IPS-18c (cell line): ENCODE results near the gene RHOD.

ENCODE experiments used
- H3K4me3 ChIP-seq: 2 replicates; pipeline ENCODE4 v1.7.0; 2013; ENCODE audit warnings: low read depth, mild to moderate bottlenecking, low read length, moderate library complexity; ENCODE audit not compliant: insufficient read depth
- H3K9me3 ChIP-seq: one replicate; pipeline ENCODE4 v1.6.1; 2013; ENCODE audit warnings: mild to moderate bottlenecking, low read length, moderate library complexity; ENCODE audit not compliant: control insufficient read depth, insufficient read depth

RHOD gene

DNA sequence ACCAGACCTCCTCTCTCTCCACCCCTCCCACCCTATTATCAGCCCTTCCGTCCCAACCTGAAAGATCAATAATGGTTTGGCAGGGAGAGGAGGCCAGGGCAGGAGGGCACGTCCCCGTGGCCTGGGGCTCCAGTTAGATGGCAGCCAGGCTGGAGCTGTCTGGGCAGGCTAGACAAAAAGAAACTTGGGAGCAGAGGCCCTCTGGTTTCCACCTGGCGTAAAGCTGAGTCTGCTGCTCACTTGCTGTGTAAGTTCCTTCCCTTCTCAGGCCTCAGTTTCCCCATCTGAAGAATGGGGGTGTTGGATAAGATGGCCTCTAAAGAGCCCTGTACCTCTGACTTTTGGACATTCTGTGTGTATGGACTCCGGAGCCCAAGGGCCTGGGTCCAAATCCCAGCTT lies 3.8 kb upstream of the RHOD start:
- H3K9me3 ChIP-seq, result no peaks in the 10 kb centered on the region
- H3K4me3 ChIP-seq, result no peak overlapping the region

DNA sequence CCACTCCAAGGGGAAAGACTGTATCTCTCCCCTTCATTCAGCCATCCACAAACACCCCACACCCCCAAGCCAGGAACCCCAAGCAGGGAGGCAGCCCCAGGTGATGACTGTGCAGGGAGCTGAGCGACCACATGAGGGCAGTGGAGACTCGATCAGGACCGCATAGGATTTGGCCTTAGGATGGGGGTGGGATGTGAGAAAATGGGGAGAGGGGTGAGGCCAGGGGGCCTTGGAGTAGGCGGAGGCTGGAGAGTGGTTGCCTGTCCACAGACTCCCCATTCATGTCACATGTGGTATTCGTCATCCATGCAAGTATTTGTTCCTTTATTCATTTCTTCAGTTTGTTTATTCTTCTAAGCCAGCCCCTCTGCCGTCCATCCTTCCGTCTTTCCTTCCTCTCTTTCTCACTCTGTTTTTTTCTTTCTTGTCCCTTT lies 2.7 kb upstream of the RHOD start:
- Histone ChIP-seq H3K9me3 (no peaks in the 10 kb centered on the region), H3K4me3 (no peak overlapping the region)

DNA sequence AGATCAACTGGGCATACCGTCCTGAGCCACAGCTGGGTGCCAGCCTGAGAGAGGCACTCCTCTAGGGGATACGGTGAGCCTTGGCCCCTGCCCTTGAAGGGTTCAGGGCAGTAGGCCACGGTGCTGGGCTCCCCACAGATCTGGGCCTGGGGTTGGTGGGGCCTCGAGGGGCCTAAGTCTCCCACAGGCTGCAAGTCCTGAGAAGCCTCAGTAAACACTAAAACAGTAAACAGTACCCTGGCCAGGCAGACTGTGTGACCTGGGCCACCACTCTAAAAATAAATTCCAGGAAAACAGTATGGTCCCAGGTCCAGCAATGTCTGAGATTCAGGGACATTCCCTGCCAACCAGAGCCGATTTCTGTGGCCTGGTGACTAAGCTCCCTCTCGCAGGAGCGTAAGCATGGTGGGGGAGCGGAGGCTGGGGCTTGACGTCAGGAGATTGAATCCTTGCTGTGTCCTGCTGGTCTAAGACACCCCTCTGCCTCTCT lies 2.3 kb upstream of the RHOD start:
- Histone ChIP-seq H3K9me3 (no peaks in the 10 kb centered on the region), H3K4me3 (no peak overlapping the region)

DNA sequence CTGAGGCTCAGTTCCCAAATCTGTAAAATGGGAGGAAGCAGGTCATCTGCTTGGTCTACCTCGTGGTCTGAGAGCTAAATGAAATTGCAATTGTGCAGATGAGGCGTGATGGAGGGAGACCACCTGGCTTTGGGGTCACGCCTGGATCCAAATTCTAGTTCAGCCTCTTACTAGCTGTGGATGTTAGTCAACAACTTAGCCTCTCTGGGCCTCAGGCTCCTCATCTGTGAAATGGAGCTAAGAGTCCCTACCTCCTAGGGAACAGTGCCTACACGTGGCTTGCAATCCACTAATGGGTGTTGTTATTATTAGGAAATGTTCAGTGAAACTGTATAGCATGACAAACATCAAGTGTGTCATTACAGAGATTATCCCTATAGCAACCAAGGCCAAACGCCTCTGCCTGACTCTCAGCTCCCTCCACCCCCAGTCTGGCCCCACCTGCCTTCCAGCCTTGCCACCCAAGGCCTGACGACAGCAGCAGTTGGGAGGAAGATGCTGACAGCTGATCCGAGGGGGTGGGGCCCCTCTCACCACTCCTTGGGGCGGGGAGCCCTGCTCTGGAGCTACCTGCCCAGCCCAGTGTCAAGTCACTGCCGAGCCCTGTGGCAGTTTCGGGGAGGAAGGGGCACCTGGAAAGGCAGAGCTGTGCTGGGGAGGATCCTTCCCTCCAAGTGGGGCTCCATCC lies 1.7 kb upstream of the RHOD start:
- Histone ChIP-seq H3K9me3 (no peaks in the 10 kb centered on the region), H3K4me3 (no peak overlapping the region)

DNA sequence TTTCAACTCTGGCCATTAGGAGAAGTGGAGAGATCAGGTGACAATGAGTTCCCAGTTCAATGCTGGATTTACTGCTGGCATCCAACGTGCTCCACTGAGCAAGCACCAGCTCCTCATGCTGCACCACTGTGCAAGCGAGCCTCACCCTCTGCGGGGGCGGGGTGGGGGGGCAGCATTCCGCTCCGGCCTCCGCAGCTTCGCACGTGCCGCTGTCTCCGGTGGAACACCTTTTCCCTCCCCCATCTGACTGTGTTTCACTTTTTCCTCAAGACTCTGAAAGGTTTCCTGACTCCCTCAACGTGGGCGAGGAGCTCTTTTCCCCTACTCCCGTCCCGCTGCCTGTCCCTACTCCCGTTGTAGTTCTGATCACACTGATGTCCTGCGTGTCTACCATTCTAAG lies 835 bp upstream of the RHOD start:
- Histone ChIP-seq H3K4me3 (no peak overlapping the region; the same call in 1 of the 2 replicates), H3K9me3 (no peaks in the 10 kb centered on the region)

DNA sequence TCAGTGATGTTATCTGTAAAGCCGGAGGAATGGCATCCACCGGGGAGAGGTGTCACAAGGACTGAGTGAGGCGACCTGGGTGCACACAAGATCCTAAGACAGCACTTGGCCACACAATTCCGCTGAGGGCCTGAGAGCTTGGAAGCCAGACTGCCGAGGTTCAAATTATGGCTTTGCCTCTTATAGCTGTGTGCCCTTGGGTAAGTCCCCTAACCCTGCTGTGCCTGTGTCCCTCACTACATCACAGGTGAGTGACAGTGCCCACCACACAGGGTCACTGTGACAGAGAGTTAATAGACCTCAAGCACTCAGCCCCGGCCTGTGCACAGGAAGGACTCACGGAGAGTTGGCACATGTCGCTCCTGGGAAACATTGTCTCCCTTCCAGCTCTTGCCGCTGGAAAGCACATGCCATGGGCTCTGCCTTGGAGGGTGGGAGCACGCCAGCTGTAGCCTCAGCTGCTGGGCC lies 592 bp downstream of the RHOD start:
- peak overlapping the region; percentile 55 for H3K4me3 ChIP-seq

DNA sequence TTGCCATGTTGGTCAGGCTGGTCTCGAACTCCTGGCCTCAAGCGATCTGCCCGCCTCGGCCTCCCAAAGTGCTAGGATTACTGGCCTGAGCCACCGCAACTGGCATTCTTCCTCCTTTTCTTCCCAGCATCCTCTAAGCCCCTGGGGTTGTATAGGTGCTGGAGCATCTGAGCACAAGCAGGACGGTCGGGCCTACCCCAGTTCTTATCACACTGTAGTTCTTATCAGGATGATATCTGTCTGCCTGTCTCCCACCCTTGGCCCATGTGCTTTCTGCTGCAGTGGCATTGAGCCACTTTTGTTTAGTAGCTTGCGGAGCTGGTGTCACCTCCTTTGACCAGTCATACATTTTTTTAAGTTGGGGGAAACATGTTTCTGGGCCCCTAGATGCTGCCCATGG lies 1.9 kb downstream of the RHOD start:
- H3K9me3 ChIP-seq, result no peaks in the 10 kb centered on the region
- no peak overlapping the region for H3K4me3 ChIP-seq

More for the DNA sequence above, 592 bp downstream of the RHOD start:
- no peaks in the 10 kb centered on the region for H3K9me3 ChIP-seq

DNA sequence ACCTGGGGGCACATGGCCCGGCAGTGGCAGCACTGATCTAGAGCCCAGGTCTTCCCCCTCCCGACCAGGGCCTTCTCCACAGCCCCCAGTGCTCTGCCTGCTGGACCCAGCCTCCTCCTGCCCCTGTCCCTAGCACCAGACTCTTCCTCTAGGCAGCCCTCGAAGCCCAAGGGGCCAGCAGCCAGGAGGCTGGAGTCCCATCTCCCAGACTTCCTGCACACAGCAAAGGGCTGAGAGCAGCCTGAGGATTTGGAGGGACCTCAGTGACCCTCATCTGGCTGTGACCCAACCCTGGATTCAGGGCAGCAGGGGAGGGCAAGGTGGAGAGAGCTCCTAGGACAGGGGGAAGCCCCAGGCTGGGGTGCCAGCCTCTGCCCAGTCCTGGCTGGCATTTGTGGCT lies 3.0 kb downstream of the RHOD start:
- H3K4me3 ChIP-seq, result no peak overlapping the region

DNA sequence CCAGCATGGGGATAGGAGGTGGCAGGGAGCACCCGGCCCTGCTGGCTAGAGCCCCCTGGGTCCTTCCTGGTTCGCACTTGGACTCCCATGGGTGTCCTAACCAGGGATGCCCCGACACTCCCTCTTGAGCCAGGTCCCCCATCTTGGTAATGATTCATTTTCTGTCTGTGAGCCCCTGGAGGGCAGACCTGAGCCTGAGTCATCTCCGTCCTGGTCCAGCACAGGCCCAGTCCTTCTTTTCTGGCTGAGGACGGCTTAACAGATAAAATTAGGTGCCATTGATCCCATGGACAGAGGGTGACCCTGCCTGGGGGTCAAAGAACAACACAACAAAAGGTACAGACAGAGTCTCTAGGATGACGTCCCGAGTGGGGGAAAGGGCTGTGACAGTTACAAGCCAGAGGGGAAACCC lies 3.5 kb downstream of the RHOD start:
- Histone ChIP-seq H3K4me3 (no peak overlapping the region), H3K9me3 (no peaks in the 10 kb centered on the region)

More for the DNA sequence above, 3.0 kb downstream of the RHOD start:
- no peaks in the 10 kb centered on the region for H3K9me3 ChIP-seq

DNA sequence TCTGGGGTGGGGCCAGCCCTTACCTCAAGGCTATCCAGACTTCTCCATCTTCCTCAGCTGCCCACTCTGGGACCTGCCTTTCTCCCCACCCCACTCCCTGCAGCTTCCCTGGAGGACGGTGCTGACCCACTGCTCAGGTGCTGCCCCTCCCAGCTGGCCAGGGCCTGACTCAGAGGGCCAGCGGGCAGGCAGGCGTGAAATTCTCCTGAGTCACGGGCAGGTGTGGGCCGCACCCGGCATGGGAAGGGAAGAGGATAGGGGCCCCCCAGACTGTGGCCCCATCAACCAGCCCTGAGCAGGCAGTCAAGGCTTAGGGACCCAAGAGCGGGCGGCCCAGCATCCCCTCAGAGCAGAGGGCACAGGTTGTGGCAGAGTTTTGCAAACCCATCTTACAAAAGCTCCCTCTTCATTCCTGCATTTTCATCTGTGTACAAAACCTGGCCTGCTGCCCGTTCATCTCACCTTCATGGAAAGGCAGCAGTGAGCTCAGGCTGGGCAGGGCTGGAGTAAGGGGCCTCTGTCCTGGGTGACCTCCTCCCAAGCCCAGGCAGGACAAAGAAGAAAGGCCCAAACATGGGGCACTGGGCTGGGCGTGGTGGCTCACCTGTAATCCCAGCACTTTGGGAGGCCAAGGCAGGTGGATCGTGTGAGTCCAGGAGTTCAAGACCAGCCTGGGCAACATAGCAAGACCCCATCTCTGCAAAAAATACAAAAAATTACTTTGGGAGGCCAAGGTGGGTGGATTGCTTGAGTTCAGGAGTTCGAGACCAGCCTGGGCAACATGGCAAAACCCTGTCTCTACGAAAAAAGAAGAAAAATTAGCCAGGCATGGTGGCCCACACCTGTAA lies 6.1 kb downstream of the RHOD start:
- Histone ChIP-seq H3K9me3 (no peaks in the 10 kb centered on the region), H3K4me3 (no peak overlapping the region)

DNA sequence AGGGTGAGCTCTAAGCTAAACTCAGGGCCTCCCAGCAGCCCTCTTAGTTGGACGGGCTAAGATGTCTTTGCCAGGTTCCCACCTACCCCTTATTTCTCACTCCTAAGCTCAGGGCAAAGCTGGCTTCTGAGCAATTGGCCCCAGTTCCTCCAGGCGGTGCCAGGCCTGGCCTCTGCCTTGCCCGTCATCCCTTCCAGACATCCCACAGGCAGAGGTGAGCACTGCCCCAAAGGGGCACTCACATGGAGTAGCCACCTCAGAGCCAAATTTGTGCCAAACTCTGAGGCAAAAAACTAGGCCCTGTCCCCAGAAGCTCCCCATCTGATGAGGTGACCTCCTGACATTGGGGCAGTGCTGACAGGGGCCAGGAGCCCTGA lies 9.7 kb downstream of the RHOD start:
- Histone ChIP-seq H3K9me3 (no peaks in the 10 kb centered on the region), H3K4me3 (no peak overlapping the region)

DNA sequence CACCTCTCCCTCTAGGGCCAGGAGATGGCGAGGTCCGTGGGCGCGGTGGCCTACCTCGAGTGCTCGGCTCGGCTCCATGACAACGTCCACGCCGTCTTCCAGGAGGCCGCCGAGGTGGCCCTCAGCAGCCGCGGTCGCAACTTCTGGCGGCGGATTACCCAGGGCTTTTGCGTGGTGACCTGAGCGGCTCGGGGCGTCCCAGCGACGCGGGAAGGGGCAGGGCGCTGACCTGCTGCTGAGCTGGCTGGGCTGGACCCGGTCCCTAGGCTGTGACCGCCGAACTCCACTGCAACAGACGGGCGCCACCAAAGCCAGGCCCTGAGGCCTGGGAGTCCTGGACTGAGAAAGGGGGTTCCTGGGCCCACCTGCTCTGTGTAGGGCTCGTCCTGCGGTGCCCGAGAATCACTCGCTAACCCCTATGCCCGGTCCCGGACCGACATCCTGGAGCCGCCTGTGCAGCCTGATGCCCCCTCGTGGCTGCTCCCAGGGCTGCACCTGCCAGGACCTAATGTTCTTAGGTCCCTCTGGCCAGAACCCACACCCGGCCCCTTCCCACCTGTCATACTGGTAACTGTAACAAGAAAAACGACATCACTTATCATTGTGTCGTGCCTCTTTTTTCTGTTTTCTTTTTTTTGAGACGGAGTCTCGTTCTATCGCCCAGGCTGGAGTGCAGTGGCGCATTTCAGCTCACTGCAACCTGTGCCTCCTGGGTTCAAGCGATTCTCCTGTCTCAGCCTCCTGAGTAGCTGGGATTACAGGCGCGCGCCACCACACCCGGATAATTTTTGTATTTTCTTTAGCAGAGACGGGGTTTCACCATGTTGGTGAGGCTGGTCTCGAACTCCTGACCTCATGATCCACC lies 15.0 kb downstream of the RHOD start:
- no peaks in the 10 kb centered on the region for H3K9me3 ChIP-seq
- no peak overlapping the region; the same call in 1 of the 2 replicates for H3K4me3 ChIP-seq

DNA sequence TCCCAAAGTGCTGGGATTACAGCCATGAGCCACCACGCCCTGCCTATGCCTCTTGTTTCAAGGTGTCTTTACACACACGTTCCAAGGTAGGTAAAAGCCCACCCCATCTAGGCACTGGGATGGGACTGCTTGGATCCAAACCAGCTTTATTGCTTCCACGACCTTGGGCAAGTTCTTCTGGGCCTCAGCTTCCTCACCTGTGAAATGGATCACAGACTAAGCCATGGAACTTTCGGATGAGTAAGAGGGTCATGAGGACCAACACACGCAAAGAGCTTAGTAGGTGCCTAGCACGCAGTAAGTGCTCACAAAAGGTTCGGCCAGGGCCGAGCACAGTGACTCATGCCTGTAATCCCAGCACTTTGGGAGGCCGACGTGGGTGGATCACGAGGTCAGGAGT lies 15.6 kb downstream of the RHOD start:
- no peaks in the 10 kb centered on the region for H3K9me3 ChIP-seq

DNA sequence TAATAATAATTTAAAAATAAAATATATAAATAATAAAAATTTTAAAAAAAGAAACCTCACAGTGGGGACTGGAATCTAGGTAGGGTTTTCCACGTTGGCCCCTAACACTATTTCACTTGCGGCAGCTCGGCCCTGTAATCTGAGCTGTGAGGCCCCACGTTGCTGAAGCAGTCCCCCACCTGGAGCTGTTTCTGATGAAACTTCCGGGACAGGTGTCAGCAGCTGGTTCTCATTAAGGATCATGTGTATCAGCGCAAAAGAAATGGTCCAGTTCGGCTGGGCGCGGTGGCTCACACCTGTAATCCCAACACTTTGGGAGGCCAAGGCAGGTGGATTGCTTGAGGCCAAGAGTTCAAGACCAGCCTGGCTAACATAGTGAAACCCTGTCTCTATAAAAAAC lies 17.3 kb downstream of the RHOD start:
- no peaks in the 10 kb centered on the region for H3K9me3 ChIP-seq
- H3K4me3 ChIP-seq, result no peak overlapping the region

More for the DNA sequence above, 15.6 kb downstream of the RHOD start:
- no peak overlapping the region for H3K4me3 ChIP-seq

DNA sequence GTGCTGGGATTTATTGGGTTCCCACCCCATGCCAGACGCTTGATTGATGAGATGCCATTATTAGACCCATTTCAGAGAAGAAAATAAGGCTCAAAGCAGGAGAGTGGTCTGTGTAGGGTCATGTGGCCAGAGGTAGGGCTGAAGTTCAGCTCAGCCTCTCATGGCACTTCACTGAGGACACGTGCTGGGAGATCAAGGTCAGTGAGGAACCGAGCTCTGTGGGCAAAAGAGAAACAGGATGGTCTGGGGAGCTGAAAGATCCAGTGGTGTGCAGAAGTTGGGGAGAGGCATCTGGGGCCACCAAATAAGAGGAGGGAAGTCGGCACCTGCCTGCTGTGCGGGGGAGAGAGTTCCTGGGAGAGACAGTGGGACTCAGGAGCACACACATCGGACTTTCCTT lies 19.6 kb downstream of the RHOD start:
- Histone ChIP-seq H3K9me3 (no peaks in the 10 kb centered on the region), H3K4me3 (no peak overlapping the region)

DNA sequence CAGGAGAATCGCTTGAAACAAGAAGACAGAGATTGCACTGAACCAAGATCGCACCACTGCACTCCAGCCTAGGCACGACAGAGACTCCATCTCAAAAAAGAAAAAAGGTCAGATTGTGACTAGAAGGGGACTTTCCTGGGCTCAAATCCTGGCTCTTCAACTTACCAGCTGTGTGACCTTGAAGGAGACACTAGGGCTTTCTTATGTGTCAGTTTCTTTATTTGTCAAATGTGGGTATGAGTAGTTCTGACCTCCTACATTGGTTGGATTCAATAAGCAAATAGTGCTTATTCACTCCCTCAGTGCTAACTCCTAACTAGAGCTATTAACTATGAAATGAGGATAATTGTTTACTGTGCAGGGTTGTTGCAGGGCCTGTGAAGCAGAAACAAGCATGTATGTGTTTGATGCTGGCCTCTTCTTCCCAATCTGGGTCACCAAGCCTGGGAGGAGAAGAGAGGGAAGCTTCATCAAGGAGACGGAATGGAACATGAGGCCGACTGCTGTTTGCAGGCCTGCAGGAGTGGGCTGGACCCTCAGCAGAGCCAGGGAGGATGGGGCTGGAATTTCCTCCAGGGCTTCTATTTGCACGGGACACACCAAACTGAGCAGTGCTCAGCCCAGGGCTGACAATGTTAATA lies 22.5 kb downstream of the RHOD start:
- H3K4me3 ChIP-seq, result no peak overlapping the region
- H3K9me3 ChIP-seq, result no peaks in the 10 kb centered on the region
